SK-N-SH (cell line): ENCODE data around the gene MAPK8IP1. TPM values are rescaled to one million over a fixed set of nuclear protein-coding genes. Genes with fewer than 3 reads are reported as not detected.

Experiments used
- CTCF ChIA-PET: fragments of 300-600, 350-600 bp; formaldehyde crosslinking; extraction: SDS; loops from one replicate; lab custom pipeline; 2021; lab: Yijun Ruan, JAX
- POLR2A ChIA-PET: fragments of 350-600 bp; sonication (Branson Sonifier 250); formaldehyde crosslinking; extraction: SDS; loops from one replicate; lab custom pipeline; 2020; ENCODE audit warnings: antibody characterized with exemption, inconsistent platforms; lab: Yijun Ruan, JAX
- DNase-seq: peaks from one replicate; pipeline ENCODE4 v3.0.0; 2012
- H2AFZ ChIP-seq: fragments of 200-600 bp; sonication (generic); 2 replicates; pipeline ENCODE4 v1.8.1; 2016; ENCODE audit warnings: antibody characterized with exemption, mild to moderate bottlenecking, low read depth
- H3F3A ChIP-seq: fragments of 200-600 bp; sonication (generic); replicated peaks from 2 replicates; pipeline ENCODE3; 2016; ENCODE audit warnings: antibody characterized with exemption, mild to moderate bottlenecking; ENCODE audit not compliant: insufficient read depth
- H3K27ac ChIP-seq, 2 experiments: fragments of 200-500 bp in 1 of 2; fragments of 200-600 bp in 1 of 2; sonication (Bioruptor generic) in 1 of 2; sonication (generic), shearing (Covaris generic) in 1 of 2; 2 replicates each; pipeline versions ENCODE4 v1.5.1 to v1.6.1; 2014 to 2016; ENCODE audit warnings: low read depth in 2 of 2, inconsistent platforms in 1 of 2, low read length in 1 of 2, mild to moderate bottlenecking in 1 of 2, mixed read lengths in 1 of 2
- H3K27me3 ChIP-seq: fragments of 200-600 bp; sonication (generic), shearing (Covaris generic); 2 replicates; pipeline ENCODE4 v1.6.1; 2016; ENCODE audit warnings: mixed run types; ENCODE audit not compliant: insufficient read depth
- H3K36me3 ChIP-seq, 2 experiments: fragments of 200-500 bp in 1 of 2; fragments of 200-600 bp in 1 of 2; sonication (Bioruptor generic) in 1 of 2; sonication (generic) in 1 of 2; replicated peaks in 1 of 2; 2 replicates each; pipeline versions ENCODE3 to v1.5.1; 2014 to 2016; ENCODE audit warnings: low read length in 1 of 2, mild to moderate bottlenecking in 1 of 2; ENCODE audit not compliant: insufficient read depth in 2 of 2, control insufficient read depth in 1 of 2
- H3K4me1 ChIP-seq, 2 experiments: fragments of 200-500 bp in 1 of 2; fragments of 200-600 bp in 1 of 2; sonication (Bioruptor generic) in 1 of 2; sonication (generic), shearing (Covaris generic) in 1 of 2; 2 replicates each; pipeline versions ENCODE4 v1.5.1 to v1.6.1; 2014 to 2016; ENCODE audit warnings: low read depth in 1 of 2, low read length in 1 of 2, mixed run types in 1 of 2; ENCODE audit not compliant: insufficient read depth in 2 of 2, control insufficient read depth in 1 of 2
- H3K4me2 ChIP-seq: fragments of 200-600 bp; sonication (generic), shearing (Covaris generic); 2 replicates; pipeline ENCODE4 v1.6.1; 2017; ENCODE audit warnings: mixed run types
- H3K4me3 ChIP-seq, 2 experiments: fragments of 200-500 bp in 1 of 2; fragments of 200-600 bp in 1 of 2; sonication (Bioruptor generic) in 1 of 2; sonication (generic), shearing (Covaris generic) in 1 of 2; 2 replicates each; pipeline versions ENCODE4 v1.5.1 to v1.8.1; 2014 to 2016; ENCODE audit warnings: low read depth in 2 of 2, inconsistent platforms in 1 of 2, low read length in 1 of 2, mild to moderate bottlenecking in 1 of 2, mixed read lengths in 1 of 2, moderate library complexity in 1 of 2
- H3K79me2 ChIP-seq: fragments of 200-600 bp; sonication (generic); 2 replicates; pipeline ENCODE4 v1.8.1; 2017; ENCODE audit warnings: mild to moderate bottlenecking; ENCODE audit not compliant: insufficient read depth
- H3K9ac ChIP-seq: fragments of 200-600 bp; sonication (generic); 2 replicates; pipeline ENCODE4 v1.6.1; 2017; ENCODE audit warnings: mixed run types
- H3K9me2 ChIP-seq: fragments of 200-600 bp; sonication (generic); 2 replicates; pipeline ENCODE4 v1.6.1; 2017; ENCODE audit warnings: mixed run types
- H3K9me3 ChIP-seq: fragments of 200-600 bp; sonication (generic); 2 replicates; pipeline ENCODE4 v1.6.1; 2017; ENCODE audit warnings: mixed run types, mild to moderate bottlenecking, moderate library complexity
- H4K20me1 ChIP-seq: fragments of 200-600 bp; sonication (generic); 2 replicates; pipeline ENCODE4 v1.6.1; 2017; ENCODE audit warnings: mild to moderate bottlenecking, mixed run types; ENCODE audit not compliant: insufficient read depth
- CHD2 ChIP-seq: fragments of 150-350 bp; IDR thresholded peaks from 2 replicates; pipeline ENCODE4 v1.6.1; 2018; ENCODE audit warnings: low read length; ENCODE audit not compliant: partially characterized antibody
- CTCF ChIP-seq: fragments of 200-600 bp; sonication (generic); IDR thresholded peaks from 2 replicates; pipeline ENCODE4 v1.6.1; 2017; ENCODE audit warnings: antibody characterized with exemption, mild to moderate bottlenecking, moderate library complexity
- EZH2phosphoT487 ChIP-seq: fragments of 200-600 bp; sonication (generic); IDR thresholded peaks from 2 replicates; pipeline ENCODE4 v1.6.1; 2017; ENCODE audit warnings: low read depth, mixed run types, mild to moderate bottlenecking, antibody characterized with exemption, moderate library complexity, borderline replicate concordance
- FOSL2 ChIP-seq: IDR thresholded peaks from 2 replicates; pipeline ENCODE4 v1.4.0; 2012; ENCODE audit warnings: low read depth, mild to moderate bottlenecking, moderate library complexity, borderline replicate concordance
- FOXJ3 ChIP-seq: sonication (generic); formaldehyde crosslinking; IDR thresholded peaks from 2 replicates; pipeline ENCODE4 v1.5.1; 2020; ENCODE audit warnings: mild to moderate bottlenecking, missing genetic modification reagents
- FOXM1 ChIP-seq: IDR thresholded peaks from 2 replicates; pipeline ENCODE4 v1.4.0; 2012; ENCODE audit warnings: low read depth, mild to moderate bottlenecking
- JUND ChIP-seq: IDR thresholded peaks from 2 replicates; pipeline ENCODE4 v1.4.0; 2012
- MXI1 ChIP-seq: IDR thresholded peaks from 2 replicates; pipeline ENCODE4 v1.6.1; 2012; ENCODE audit warnings: mild to moderate bottlenecking, low read depth, low read length, improper control_type of control experiment
- NFIC ChIP-seq: IDR thresholded peaks from 2 replicates; pipeline ENCODE4 v1.4.0; 2012; ENCODE audit warnings: borderline replicate concordance
- NRF1 ChIP-seq: IDR thresholded peaks from 2 replicates; pipeline ENCODE4 v1.6.1; 2012; ENCODE audit warnings: low read depth, mild to moderate bottlenecking, low read length
- RAD21 ChIP-seq: IDR thresholded peaks from 2 replicates; pipeline ENCODE4 v1.6.1; 2012; ENCODE audit warnings: mild to moderate bottlenecking, low read length
- RCOR1 ChIP-seq: fragments of 150-350 bp; IDR thresholded peaks from 2 replicates; pipeline ENCODE4 v1.6.1; 2017; ENCODE audit warnings: antibody characterized with exemption, low read length
- RFX5 ChIP-seq: IDR thresholded peaks from 2 replicates; pipeline ENCODE4 v1.6.1; 2012; ENCODE audit warnings: mild to moderate bottlenecking, improper control_type of control experiment, low read length
- SMC3 ChIP-seq: IDR thresholded peaks from 2 replicates; pipeline ENCODE4 v1.6.1; 2012; ENCODE audit warnings: low read depth, low read length, improper control_type of control experiment
- TEAD4 ChIP-seq: IDR thresholded peaks from 2 replicates; pipeline ENCODE4 v1.4.0; 2012; ENCODE audit warnings: mild to moderate bottlenecking, borderline replicate concordance; ENCODE audit not compliant: insufficient read depth
- YY1 ChIP-seq: IDR thresholded peaks from 2 replicates; pipeline ENCODE4 v1.4.0; 2012; ENCODE audit warnings: low read depth, mild to moderate bottlenecking
- WGBS: methylation state at CpG from one replicate; pipeline ENCODE4 v1.1.6; 2017; ENCODE audit warnings: low lambda C conversion rate; 5-methylcytosine and 5-hydroxymethylcytosine counted together
- polyA plus RNA-seq, 3 experiments: library from polyadenylated mRNA; depleted of rRNA; stranded (reverse); fragments of >200 nt; gene quantifications; 2 replicates each; pipeline ENCODE4 v1.2.3, GENCODE V29; 2012
- TF ChIP-seq, protein P1 (sequence below): IDR thresholded peaks from 2 replicates; pipeline ENCODE4 v1.4.0; 2012; ENCODE audit warnings: low read depth, borderline replicate concordance
- TF ChIP-seq, protein P2 (sequence below): IDR thresholded peaks from 2 replicates; pipeline ENCODE4 v1.6.1; 2012; ENCODE audit warnings: mild to moderate bottlenecking, low read depth, low read length, moderate library complexity

MAPK8IP1 gene
- polyA plus RNA-seq, 1 of the 3 experiments (the other 2 are of a cell fraction), result 12.5 TPM

DNA sequence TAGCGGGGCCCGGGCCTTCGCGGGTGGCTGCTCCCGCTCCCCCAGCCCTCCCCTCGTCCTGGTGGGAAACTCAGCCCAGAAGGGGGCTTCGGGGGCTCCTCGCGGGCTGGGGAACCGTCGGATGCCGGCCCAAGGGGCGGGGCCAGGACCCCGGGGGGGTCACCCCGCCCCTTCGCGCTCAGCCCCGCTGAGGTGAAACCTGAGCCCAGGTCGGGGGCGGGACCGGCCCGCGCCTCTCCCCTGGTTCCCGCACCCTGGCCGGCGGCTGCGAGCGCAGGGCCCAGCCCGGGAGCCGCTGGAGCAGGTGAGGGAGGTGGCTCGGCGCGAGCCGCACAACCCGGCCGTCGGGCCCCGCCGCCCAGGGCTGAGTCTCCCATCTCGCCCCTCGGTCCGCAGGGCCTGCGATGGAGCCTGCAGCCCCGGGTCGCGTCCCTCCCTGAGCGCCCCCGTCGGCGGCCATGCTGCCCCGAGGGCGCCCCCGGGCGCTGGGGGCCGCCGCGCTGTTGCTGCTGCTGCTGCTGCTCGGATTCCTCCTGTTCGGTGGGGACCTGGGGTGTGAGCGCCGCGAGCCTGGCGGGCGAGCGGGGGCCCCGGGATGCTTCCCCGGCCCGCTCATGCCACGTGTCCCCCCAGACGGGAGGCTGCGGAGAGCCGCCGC lies 37.1 kb downstream of the MAPK8IP1 start, which contains the start of gene LARGE2:
TSS of gene LARGE2 (plus strand) at position 232 of the 658 bp plus-strand sequence. CDS start at position 459, 227 bp downstream.
- Histone ChIP-seq H3K36me3 (no peaks in the 10 kb centered on the region), H3K9me2 (no peaks in the 10 kb centered on the region), H3K79me2 (peaks cover under 1% of the 10 kb centered on the region; the same call in 1 of the 2 replicates), H3K27me3 (no peaks in the 10 kb centered on the region), H3K27ac (no peak within 1 kb of the TSS), H3K9ac (no peak within 1 kb of the TSS), H3K4me2 (peak within 1 kb of the TSS; percentile 50), H3F3A (peaks cover 4% of the 10 kb centered on the region), H3K4me3 (peak within 1 kb of the TSS in 1 of 2 experiments; percentile 45; a peak in 2 of 4 replicates), H3K9me3 (no peaks in the 10 kb centered on the region), H3K4me1 (peaks cover 0 to 5% of the 10 kb centered on the region in 2 experiments; a peak in 2 of 4 replicates), H2AFZ (0 out of 2 replicates have a peak within 1 kb of the TSS, but pooled peaks have one; percentile 16), H4K20me1 (no peaks in the 10 kb centered on the region)
- DNase-seq, result peak; percentile 76
- POLR2A ChIA-PET, result no interaction called here
- CTCF ChIA-PET, result interaction anchor here (6.2 kb wide), 1 partner anchor 50 kb away, joined by 35 read pairs; no protein-coding TSS in a partner anchor
- 41% methylated on average over 6 of the region's 73 CpGs for WGBS
- TF ChIP-seq, protein P1, sequence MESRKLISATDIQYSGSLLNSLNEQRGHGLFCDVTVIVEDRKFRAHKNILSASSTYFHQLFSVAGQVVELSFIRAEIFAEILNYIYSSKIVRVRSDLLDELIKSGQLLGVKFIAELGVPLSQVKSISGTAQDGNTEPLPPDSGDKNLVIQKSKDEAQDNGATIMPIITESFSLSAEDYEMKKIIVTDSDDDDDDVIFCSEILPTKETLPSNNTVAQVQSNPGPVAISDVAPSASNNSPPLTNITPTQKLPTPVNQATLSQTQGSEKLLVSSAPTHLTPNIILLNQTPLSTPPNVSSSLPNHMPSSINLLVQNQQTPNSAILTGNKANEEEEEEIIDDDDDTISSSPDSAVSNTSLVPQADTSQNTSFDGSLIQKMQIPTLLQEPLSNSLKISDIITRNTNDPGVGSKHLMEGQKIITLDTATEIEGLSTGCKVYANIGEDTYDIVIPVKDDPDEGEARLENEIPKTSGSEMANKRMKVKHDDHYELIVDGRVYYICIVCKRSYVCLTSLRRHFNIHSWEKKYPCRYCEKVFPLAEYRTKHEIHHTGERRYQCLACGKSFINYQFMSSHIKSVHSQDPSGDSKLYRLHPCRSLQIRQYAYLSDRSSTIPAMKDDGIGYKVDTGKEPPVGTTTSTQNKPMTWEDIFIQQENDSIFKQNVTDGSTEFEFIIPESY, result no peak
- TF ChIP-seq FOXJ3 (CRISPR knock-in tag), result no peak
- no peak for TF ChIP-seq CHD2
- TF ChIP-seq CTCF, result no peak
- no peak for TF ChIP-seq YY1
- no peak for TF ChIP-seq MXI1
- TF ChIP-seq RFX5, result no peak
- TF ChIP-seq FOSL2, result no peak
- no peak for TF ChIP-seq RAD21
- TF ChIP-seq NRF1, result no peak
- no peak for TF ChIP-seq JUND
- no peak for TF ChIP-seq NFIC
- TF ChIP-seq, protein P2, sequence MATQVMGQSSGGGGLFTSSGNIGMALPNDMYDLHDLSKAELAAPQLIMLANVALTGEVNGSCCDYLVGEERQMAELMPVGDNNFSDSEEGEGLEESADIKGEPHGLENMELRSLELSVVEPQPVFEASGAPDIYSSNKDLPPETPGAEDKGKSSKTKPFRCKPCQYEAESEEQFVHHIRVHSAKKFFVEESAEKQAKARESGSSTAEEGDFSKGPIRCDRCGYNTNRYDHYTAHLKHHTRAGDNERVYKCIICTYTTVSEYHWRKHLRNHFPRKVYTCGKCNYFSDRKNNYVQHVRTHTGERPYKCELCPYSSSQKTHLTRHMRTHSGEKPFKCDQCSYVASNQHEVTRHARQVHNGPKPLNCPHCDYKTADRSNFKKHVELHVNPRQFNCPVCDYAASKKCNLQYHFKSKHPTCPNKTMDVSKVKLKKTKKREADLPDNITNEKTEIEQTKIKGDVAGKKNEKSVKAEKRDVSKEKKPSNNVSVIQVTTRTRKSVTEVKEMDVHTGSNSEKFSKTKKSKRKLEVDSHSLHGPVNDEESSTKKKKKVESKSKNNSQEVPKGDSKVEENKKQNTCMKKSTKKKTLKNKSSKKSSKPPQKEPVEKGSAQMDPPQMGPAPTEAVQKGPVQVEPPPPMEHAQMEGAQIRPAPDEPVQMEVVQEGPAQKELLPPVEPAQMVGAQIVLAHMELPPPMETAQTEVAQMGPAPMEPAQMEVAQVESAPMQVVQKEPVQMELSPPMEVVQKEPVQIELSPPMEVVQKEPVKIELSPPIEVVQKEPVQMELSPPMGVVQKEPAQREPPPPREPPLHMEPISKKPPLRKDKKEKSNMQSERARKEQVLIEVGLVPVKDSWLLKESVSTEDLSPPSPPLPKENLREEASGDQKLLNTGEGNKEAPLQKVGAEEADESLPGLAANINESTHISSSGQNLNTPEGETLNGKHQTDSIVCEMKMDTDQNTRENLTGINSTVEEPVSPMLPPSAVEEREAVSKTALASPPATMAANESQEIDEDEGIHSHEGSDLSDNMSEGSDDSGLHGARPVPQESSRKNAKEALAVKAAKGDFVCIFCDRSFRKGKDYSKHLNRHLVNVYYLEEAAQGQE, result no peak
- no peak for TF ChIP-seq FOXM1
- no peak for TF ChIP-seq RCOR1
- TF ChIP-seq TEAD4, result no peak
- no peak for TF ChIP-seq EZH2phosphoT487
- TF ChIP-seq SMC3, result no peak
